Measurements from ENCODE around the gene SRY.
"Not testable (repeated sequence)": the region's sequence is repeated elsewhere in the genome, so short reads cannot be mapped to it uniquely, and the experiment has no call there.

The SRY gene

DNA sequence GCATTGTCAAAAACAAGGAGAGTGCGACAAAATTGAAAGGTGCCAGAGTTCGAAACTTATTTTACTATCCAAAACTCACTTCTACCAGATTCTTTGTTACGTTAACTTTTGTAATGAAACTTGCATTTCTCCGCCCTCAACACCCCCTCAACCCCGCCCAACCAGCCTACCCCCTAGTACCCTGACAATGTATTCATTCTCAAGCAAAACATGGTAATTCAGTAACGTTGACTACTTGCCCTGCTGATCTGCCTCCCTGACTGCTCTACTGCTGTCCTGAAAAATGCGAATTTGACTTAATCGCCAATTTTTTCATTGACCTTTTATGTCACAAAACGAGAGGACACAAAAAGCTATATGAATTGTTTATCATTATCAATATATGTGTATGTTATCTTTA, at the start of gene SRY:
Gene SRY, minus strand, starts transcription at position 83 of the 400 bp plus-strand sequence. Its CDS starts 79 bp downstream, at position 4.
- FAIRE-seq, result no peak
- DNase-seq (ENCODE audit: low spot score), result no peak

DNA sequence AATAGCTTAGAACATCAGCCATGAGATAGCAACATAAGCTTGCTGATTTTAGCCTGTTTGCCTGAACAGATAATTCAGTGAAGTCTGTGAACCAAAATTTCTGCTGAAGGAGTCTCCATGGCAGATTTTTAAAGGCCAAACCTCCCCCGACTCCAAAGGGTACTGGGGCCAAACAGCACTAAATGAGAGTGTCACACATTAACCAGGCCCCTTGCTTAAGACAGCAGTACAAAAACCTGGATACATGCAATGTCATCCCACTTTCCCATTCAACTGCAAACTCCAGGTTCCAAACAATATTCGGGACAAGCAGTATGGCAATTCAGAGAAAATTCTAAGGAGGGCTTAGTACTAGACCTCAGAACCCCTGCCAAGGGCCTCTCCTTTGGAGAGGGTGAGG, 49.6 kb upstream of the SRY start:
- no peak for FAIRE-seq
- no peak for DNase-seq (ENCODE audit: low spot score)

DNA sequence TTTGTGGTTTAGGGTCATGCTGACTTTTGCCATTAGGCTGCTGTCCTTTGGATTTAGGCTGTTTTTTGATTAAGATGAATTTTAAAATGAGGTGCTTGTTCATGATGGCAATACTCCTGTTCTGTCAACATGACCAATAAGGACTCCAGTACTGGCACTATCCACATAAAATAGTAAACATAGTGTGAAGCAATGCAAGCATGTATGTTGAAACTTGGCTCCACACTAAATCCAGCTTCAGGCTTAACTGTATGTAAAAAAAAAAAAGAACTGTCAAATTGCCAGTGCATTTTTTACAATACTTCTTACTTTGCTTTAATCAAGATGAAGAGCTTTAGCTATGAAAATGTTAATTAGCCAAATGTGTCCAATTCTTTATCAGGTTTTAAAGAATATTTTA, 47.7 kb upstream of the SRY start:
- FAIRE-seq (no peak), DNase-seq (ENCODE audit: low spot score) (no peak)

DNA sequence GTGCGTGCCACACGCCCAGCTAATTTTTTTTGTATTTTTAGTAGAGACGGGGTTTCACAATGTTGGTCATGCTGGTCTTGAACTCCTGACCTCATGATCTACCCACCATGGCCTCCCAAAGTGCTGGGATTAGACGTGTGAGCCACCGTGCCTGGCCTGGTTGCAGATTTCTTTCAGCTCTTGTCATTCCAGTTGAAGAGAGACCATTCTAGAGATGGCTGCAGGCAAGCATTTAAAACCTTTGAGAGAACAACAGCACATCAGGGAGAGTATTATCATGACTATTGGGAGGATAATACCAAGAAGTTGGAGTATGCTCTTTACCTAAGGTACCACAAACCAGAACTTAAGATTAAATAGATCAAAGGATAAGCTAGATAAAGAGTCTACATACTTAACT, 41.0 kb upstream of the SRY start:
- DNase-seq (ENCODE audit: low spot score), result no peak
- no peak for FAIRE-seq

DNA sequence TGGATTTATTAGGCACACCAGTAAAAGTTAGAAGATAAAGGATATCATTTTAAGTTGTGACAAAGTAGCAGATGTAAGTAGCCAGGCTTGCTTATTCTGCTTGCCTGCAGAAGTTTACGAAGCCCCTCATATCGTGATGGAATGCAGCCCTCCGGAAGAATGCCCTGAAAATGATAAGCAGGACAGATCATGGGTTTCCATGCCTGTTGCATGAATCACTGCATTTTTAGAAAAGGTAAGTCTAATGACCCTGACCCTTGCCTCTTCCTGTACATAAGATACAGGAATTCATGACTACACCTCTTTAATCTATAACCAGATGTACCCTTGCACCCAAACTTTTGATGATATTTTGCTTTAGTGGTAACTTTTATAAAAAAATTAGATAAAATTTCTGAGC, 37.0 kb upstream of the SRY start:
- no peak for FAIRE-seq
- DNase-seq (ENCODE audit: low spot score), result no peak

DNA sequence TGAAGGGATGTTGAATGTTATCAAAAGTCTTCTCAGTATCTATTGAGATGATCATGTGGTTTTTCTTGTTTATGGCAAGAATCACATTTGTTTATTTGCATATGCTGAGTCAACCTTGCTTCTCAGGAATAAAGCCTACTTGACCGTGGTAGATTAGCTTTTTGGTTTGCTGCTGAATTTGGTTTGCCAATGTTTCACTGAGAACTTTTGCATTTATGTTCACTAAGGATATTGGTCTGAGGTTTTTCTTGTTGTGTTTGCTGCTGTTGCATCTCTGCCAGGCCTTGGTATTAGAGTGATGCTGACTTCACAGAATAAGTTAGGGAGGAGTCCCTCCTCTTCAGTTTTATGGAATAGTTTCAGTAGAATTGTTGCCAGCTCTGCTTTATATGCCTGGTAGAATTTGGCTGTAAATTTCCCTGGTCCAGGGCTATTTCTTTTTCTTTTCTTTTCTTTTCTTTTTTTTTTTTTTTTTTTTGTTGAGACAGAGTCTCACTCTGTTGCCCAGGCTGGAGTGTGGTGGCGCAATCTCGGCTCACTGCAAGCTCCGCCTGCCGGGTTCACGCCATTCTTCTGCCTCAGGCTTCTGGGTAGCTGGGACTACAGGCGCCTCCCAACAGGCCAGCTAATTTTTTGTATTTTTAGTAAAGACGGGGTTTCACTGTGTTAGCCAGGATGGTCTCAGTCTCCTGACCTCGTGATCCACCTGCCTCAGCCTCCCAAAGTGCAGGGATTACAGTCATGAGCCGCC, 29.8 kb upstream of the SRY start:
- not testable (repeated sequence) for DNase-seq (ENCODE audit: low spot score); FAIRE-seq

DNA sequence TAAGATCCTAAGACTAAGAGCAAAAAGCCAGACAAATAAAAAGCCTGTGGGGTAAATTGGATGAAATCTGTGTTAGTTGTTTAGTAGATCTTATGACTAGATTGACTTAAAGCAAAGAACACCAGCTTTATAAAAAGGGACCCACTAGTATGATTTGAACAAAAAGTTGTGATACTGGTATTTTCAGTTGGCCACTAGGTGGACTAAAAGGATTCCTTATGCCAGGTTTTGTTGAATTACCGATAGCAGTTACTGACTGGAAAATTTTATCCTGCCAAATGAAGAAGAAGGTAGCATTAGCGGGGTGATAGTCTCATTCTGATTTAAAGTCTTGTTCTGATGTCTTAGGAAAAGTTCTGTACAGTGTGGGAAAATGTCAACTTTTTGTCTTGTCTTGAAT, 12.8 kb upstream of the SRY start:
- DNase-seq (ENCODE audit: low spot score) (peak; percentile 21), FAIRE-seq (peak; percentile 40)

DNA sequence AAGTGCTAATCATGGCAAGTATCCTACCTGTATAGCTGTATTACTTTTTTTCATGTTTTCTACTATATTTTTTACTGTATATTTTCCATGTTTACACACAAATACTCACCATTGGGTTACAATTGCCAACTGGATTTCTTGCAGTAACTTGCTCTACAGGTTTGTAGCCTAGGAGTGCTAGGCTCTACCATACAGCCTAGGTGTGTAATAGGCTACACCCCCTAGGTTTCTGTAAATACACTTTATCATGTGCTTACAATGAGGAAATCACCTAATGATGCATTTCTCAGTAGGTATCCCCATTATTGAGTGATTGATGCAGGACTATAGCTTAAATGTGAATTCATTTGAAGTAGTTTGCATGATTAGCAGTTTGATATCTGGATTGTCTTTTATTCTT, 10.5 kb upstream of the SRY start:
- FAIRE-seq (no peak), DNase-seq (ENCODE audit: low spot score) (no peak)

DNA sequence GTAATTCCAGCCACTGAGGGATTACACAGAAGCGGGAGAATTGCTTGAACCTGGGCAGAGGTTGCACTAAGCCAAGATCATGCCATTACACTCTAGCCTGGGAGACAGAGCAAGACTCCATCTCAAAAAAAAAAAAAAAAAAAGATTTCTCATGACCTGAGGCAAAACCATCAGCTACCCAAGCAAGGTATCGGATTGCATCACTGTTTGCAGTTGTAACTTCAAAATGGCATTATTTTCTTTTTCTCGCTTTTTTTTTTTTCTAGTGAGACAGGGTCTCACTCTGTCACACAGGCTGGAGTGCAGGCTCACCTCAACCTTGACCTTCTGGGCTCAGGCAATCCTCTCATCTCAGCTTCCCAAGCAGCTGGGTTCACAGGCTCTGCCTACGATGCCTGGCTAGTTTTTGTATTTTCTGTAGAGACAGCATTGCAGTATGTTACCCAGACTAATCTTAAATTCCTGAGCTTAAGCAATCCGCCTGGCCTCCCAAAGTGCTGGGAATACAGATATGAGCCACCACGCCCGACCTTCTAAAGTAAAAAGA, 9.6 kb upstream of the SRY start:
- no peak for FAIRE-seq
- no peak for DNase-seq (ENCODE audit: low spot score)

DNA sequence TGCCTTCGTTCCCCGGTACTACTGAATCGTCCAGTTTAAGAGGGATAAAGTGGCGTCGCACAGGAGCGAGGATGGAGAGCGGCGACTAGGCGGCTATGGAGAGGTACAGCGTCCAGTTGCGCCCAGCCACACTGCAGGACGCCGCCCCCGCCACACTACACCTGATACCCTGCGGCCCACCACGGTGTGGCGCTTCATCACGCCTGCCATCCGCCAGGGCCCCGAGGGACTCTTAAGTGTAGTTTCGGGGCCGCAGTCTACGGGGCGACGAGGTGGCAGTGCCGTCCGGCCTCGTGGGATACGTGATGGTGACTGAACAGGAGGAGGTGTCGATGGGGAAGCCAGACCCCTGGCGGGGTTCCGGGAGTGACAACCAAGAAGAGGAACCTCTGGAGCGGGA, 2.3 kb upstream of the SRY start:
- FAIRE-seq, result no peak
- no peak for DNase-seq (ENCODE audit: low spot score)

DNA sequence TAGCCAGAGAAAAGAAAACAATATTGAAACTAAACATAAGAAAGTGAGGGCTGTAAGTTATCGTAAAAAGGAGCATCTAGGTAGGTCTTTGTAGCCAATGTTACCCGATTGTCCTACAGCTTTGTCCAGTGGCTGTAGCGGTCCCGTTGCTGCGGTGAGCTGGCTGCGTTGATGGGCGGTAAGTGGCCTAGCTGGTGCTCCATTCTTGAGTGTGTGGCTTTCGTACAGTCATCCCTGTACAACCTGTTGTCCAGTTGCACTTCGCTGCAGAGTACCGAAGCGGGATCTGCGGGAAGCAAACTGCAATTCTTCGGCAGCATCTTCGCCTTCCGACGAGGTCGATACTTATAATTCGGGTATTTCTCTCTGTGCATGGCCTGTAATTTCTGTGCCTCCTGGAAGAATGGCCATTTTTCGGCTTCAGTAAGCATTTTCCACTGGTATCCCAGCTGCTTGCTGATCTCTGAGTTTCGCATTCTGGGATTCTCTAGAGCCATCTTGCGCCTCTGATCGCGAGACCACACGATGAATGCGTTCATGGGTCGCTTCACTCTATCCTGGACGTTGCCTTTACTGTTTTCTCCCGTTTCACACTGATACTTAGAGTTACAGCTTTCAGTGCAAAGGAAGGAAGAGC, 488 bp downstream of the SRY start:
- no peak for DNase-seq (ENCODE audit: low spot score)
- FAIRE-seq, result no peak
